HG03521 (cell line): Measurements from ENCODE around the gene CEP135.
"Not testable (repeated sequence)": the region's sequence is repeated elsewhere in the genome, so short reads cannot be mapped to it uniquely, and the experiment has no call there.

Source experiments
- ATAC-seq: cut with Tn5 transposase; IDR thresholded peaks from one replicate; pipeline ENCODE4 v1.9.1; 2021; ENCODE audit warnings: mild to moderate bottlenecking, moderate library complexity; ENCODE audit not compliant: unreplicated experiment

CEP135 gene

GRCh38 chr4:55948726-55949481 is at the start of gene CEP135:
TSS of gene CEP135 (plus strand) at chr4:55948945. CDS start at chr4:55952131, 3,186 bp downstream.
- peak; percentile 74 for ATAC-seq

- ATAC-seq: no peak
These were observed 46.1 kb upstream of the CEP135 start for GRCh38 chr4:55902677-55903076.

GRCh38 chr4:55903577-55903976 is 45.2 kb upstream of the CEP135 start:
- ATAC-seq: no peak

GRCh38 chr4:55904576-55904975 is 44.2 kb upstream of the CEP135 start:
- ATAC-seq: no peak

- no peak for ATAC-seq
These were observed 42.4 kb upstream of the CEP135 start for GRCh38 chr4:55906323-55906722.

GRCh38 chr4:55906989-55907388 is 41.8 kb upstream of the CEP135 start:
- ATAC-seq: no peak

GRCh38 chr4:55907469-55907868 is 41.3 kb upstream of the CEP135 start:
- no peak for ATAC-seq

- ATAC-seq: no peak
These were observed 38.6 kb upstream of the CEP135 start for GRCh38 chr4:55910140-55910539.

- no peak for ATAC-seq
These were observed 36.5 kb upstream of the CEP135 start for GRCh38 chr4:55912249-55912648.

- no peak for ATAC-seq
These were observed 28.2 kb upstream of the CEP135 start for GRCh38 chr4:55920571-55920970.

- ATAC-seq: no peak
These were observed 27.7 kb upstream of the CEP135 start for GRCh38 chr4:55921093-55921492.

GRCh38 chr4:55925241-55925640 is 23.5 kb upstream of the CEP135 start:
- no peak for ATAC-seq

GRCh38 chr4:55926610-55927009 is 22.1 kb upstream of the CEP135 start:
- ATAC-seq: no peak

GRCh38 chr4:55927803-55928437 is 20.8 kb upstream of the CEP135 start:
- no peak for ATAC-seq

GRCh38 chr4:55928846-55929245 is 19.9 kb upstream of the CEP135 start:
- no peak for ATAC-seq

- ATAC-seq: no peak
These were observed 17.7 kb upstream of the CEP135 start for GRCh38 chr4:55931043-55931442.

- ATAC-seq: no peak
These were observed 16.9 kb upstream of the CEP135 start for GRCh38 chr4:55931833-55932232.

- no peak for ATAC-seq
These were observed 16.2 kb upstream of the CEP135 start for GRCh38 chr4:55932511-55932910.

GRCh38 chr4:55933611-55934010 is 15.1 kb upstream of the CEP135 start:
- ATAC-seq: no peak

GRCh38 chr4:55935907-55936306 is 12.8 kb upstream of the CEP135 start:
- not testable (repeated sequence) for ATAC-seq

- no peak for ATAC-seq
These were observed 10.3 kb upstream of the CEP135 start for GRCh38 chr4:55938481-55938880.

GRCh38 chr4:55939421-55939820 is 9.3 kb upstream of the CEP135 start:
- ATAC-seq: no peak
